OCI-LY3 (cell line): Measurements from ENCODE around the gene PMM2.

Experiments
- EZH2phosphoT487 ChIP-seq: fragments of 200-600 bp; shearing (Covaris generic); IDR thresholded peaks from 2 replicates; pipeline ENCODE4 v1.6.1; 2018; ENCODE audit warnings: antibody characterized with exemption, mixed run types, low read depth
- TF ChIP-seq, protein P1 (sequence below): fragments of 200-600, 300-600 bp; sonication (generic); IDR thresholded peaks from 2 replicates; pipeline ENCODE4 v1.5.1; 2014; ENCODE audit warnings: antibody characterized with exemption, low read length, low read depth

DNA sequence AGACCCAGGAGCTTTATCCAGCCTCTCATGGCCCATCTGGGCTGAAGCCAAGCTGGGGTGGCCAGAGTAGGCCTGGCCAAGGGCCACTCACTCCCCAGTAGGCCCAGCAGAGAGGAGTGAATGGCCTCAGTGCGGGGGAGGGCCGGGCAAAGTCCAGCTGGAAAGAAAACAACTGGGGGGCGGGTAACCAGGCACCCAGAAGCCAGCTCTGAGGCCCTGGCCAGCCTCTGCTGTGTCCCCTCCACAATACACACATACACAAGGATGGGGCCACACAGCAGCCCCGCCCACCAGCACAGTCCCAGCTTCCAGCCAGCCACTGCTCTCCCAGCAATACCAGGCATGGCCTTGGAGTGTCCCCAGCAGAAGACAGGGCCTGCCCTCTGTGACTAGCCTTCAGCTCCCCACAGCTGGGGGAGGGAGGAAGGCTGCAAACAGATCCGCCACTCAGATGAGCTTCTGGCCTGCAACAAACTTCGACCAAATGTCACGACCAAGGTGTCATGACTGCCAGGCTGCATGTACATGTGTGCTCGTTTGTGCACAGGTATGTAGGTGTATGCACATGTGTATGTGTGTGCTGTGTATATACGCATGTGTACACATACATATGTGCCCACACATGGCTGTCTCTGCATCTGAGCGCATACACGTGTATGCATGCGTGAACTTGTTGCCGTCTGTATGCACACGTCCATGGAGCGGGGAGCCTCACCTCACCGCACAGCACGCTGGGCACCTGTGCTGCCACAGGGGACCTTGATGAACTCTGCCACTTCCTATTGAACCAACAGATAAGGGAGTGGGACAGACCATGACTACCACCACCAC is 66.2 kb downstream of the PMM2 start:
- TF ChIP-seq, protein P1, sequence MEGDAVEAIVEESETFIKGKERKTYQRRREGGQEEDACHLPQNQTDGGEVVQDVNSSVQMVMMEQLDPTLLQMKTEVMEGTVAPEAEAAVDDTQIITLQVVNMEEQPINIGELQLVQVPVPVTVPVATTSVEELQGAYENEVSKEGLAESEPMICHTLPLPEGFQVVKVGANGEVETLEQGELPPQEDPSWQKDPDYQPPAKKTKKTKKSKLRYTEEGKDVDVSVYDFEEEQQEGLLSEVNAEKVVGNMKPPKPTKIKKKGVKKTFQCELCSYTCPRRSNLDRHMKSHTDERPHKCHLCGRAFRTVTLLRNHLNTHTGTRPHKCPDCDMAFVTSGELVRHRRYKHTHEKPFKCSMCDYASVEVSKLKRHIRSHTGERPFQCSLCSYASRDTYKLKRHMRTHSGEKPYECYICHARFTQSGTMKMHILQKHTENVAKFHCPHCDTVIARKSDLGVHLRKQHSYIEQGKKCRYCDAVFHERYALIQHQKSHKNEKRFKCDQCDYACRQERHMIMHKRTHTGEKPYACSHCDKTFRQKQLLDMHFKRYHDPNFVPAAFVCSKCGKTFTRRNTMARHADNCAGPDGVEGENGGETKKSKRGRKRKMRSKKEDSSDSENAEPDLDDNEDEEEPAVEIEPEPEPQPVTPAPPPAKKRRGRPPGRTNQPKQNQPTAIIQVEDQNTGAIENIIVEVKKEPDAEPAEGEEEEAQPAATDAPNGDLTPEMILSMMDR, result no peak
- TF ChIP-seq EZH2phosphoT487, result no peak
